Liver (tissue), 9 donors: ENCODE data around the gene DMRTC2. TPM values are rescaled to one million over a fixed set of nuclear protein-coding genes. Genes with fewer than 3 reads are reported as not detected.

Source experiments
- DNase-seq: peaks from one replicate; pipeline ENCODE4 v3.0.0-alpha.2; 2017; ENCODE audit warnings: low spot score
- H3K27ac ChIP-seq, 2 donors: one replicate each; pipeline ENCODE4 v1.7.0; 2013; ENCODE audit warnings: inconsistent platforms in 2 of 2, low read length in 2 of 2, control low read depth in 1 of 2, low read depth in 1 of 2, mild to moderate bottlenecking in 1 of 2
- H3K27me3 ChIP-seq, 4 donors: one replicate each; pipeline versions ENCODE4 v1.6.1 to v1.7.0; 2013; ENCODE audit warnings: low read length in 3 of 4, inconsistent platforms in 1 of 4, mild to moderate bottlenecking in 1 of 4, moderate library complexity in 1 of 4; ENCODE audit not compliant: control insufficient read depth in 4 of 4, insufficient read depth in 4 of 4
- H3K36me3 ChIP-seq, 4 donors: one replicate each; pipeline versions ENCODE4 v1.6.1 to v1.7.0; 2013; ENCODE audit warnings: low read length in 3 of 4, mild to moderate bottlenecking in 3 of 4, low read depth in 1 of 4, moderate library complexity in 1 of 4; ENCODE audit not compliant: control insufficient read depth in 4 of 4, insufficient read depth in 3 of 4
- H3K4me1 ChIP-seq, 4 donors: one replicate each; pipeline versions ENCODE4 v1.6.1 to v1.7.0; 2013; ENCODE audit warnings: low read length in 3 of 4, mild to moderate bottlenecking in 3 of 4, moderate library complexity in 1 of 4; ENCODE audit not compliant: control insufficient read depth in 4 of 4, insufficient read depth in 4 of 4
- H3K4me3 ChIP-seq, 3 donors: one replicate each; pipeline versions ENCODE4 v1.6.1 to v1.7.0; 2013; ENCODE audit warnings: low read length in 3 of 3, control low read depth in 1 of 3, low read depth in 1 of 3, mild to moderate bottlenecking in 1 of 3
- H3K9ac ChIP-seq, 2 donors: one replicate each; pipeline ENCODE4 v1.7.0; 2013; ENCODE audit warnings: low read length in 2 of 2, mild to moderate bottlenecking in 2 of 2, moderate library complexity in 2 of 2, control low read depth in 1 of 2, low read depth in 1 of 2
- H3K9me3 ChIP-seq, 4 donors: one replicate each; pipeline versions ENCODE4 v1.6.1 to v1.7.0; 2013; ENCODE audit warnings: low read length in 3 of 4; ENCODE audit not compliant: control insufficient read depth in 4 of 4
- ATF3 ChIP-seq: IDR thresholded peaks from 2 replicates; pipeline ENCODE4 v1.6.1; 2016; ENCODE audit warnings: antibody characterized with exemption
- CTCF ChIP-seq: fragments of 150-350 bp; IDR thresholded peaks from 2 replicates; pipeline ENCODE4 v1.5.1; 2017; ENCODE audit warnings: improper control_type of control experiment, low read depth, low read length; ENCODE audit not compliant: missing input control
- EGR1 ChIP-seq, 2 donors: IDR thresholded peaks; 2 replicates each; pipeline ENCODE4 v1.6.1; 2016 to 2018; ENCODE audit warnings: antibody characterized with exemption in 2 of 2, low read depth in 2 of 2
- HNF4A ChIP-seq, 2 donors: conservative IDR thresholded peaks; 2 replicates each; pipeline ENCODE4 v1.6.1; 2016; ENCODE audit warnings: antibody characterized with exemption in 2 of 2, mild to moderate bottlenecking in 2 of 2
- JUND ChIP-seq, 2 donors: IDR thresholded peaks; 2 replicates each; pipeline ENCODE4 v1.6.1; 2016; ENCODE audit warnings: antibody characterized with exemption in 2 of 2
- ZBTB33 ChIP-seq: IDR thresholded peaks from 2 replicates; pipeline ENCODE4 v1.6.1; 2016; ENCODE audit warnings: antibody characterized with exemption
- WGBS: extraction: QIAGEN DNeasy Blood & Tissue Kit; methylation state at CpG from one replicate; pipeline ENCODE4 v1.1.7; 2013; 5-methylcytosine and 5-hydroxymethylcytosine counted together
- polyA plus RNA-seq, 2 donors: library from polyadenylated mRNA; stranded (reverse) in 1 of 2; unstranded in 1 of 2; fragments of 200-250 nt in 1 of 2; fragments of >200 nt in 1 of 2; fragmentation: Nextera tagmentation in 1 of 2; extraction: Ambion mirVana in 1 of 2; gene quantifications; one replicate each; pipeline versions ENCODE4 v1.2.1 to v1.2.3, GENCODE V29; 2013 to 2015
- total RNA-seq, 2 donors: library from RNA; depleted of rRNA; stranded (reverse); fragments of >200 nt; gene quantifications; one replicate each; pipeline ENCODE4 v1.2.3, GENCODE V29; 2014
- TF ChIP-seq, protein P1 (sequence below): IDR thresholded peaks from 2 replicates; pipeline ENCODE4 v1.6.1; 2016; ENCODE audit warnings: antibody characterized with exemption, mild to moderate bottlenecking
- donor health status: healthy.
- donor health status: healthy.
- donor health status: healthy.
- donor health status: healthy.
- donor health status: healthy.

Gene DMRTC2
- total and polyA plus RNA-seq, 4 donors = not detected

GRCh38 chr19:41866284-41866683 is 21.4 kb downstream of the DMRTC2 start:
- Histone ChIP-seq H3K27me3 (no peaks in the 10 kb centered on the region), H3K27ac (no peak overlapping the region), H3K36me3 (peaks cover 21 to 74% (median 47%) of the 10 kb centered on the region in 4 donors), H3K9ac (no peak overlapping the region), H3K4me3 (no peak overlapping the region), H3K4me1 (peaks cover 0 to 19% (median 13%) of the 10 kb centered on the region in 4 donors), H3K9me3 (no peaks in the 10 kb centered on the region)
- 95% methylated on average over 3 of the region's 3 CpGs for WGBS
- no peak for TF ChIP-seq ZBTB33
- no peak for TF ChIP-seq EGR1 (IDR thresholded peaks at IDR 0.05; ENCODE audit: low read depth in 2 of 2)
- TF ChIP-seq ATF3 = no peak
- TF ChIP-seq, protein P1, sequence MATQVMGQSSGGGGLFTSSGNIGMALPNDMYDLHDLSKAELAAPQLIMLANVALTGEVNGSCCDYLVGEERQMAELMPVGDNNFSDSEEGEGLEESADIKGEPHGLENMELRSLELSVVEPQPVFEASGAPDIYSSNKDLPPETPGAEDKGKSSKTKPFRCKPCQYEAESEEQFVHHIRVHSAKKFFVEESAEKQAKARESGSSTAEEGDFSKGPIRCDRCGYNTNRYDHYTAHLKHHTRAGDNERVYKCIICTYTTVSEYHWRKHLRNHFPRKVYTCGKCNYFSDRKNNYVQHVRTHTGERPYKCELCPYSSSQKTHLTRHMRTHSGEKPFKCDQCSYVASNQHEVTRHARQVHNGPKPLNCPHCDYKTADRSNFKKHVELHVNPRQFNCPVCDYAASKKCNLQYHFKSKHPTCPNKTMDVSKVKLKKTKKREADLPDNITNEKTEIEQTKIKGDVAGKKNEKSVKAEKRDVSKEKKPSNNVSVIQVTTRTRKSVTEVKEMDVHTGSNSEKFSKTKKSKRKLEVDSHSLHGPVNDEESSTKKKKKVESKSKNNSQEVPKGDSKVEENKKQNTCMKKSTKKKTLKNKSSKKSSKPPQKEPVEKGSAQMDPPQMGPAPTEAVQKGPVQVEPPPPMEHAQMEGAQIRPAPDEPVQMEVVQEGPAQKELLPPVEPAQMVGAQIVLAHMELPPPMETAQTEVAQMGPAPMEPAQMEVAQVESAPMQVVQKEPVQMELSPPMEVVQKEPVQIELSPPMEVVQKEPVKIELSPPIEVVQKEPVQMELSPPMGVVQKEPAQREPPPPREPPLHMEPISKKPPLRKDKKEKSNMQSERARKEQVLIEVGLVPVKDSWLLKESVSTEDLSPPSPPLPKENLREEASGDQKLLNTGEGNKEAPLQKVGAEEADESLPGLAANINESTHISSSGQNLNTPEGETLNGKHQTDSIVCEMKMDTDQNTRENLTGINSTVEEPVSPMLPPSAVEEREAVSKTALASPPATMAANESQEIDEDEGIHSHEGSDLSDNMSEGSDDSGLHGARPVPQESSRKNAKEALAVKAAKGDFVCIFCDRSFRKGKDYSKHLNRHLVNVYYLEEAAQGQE = no peak
- no peak for DNase-seq

DNA sequence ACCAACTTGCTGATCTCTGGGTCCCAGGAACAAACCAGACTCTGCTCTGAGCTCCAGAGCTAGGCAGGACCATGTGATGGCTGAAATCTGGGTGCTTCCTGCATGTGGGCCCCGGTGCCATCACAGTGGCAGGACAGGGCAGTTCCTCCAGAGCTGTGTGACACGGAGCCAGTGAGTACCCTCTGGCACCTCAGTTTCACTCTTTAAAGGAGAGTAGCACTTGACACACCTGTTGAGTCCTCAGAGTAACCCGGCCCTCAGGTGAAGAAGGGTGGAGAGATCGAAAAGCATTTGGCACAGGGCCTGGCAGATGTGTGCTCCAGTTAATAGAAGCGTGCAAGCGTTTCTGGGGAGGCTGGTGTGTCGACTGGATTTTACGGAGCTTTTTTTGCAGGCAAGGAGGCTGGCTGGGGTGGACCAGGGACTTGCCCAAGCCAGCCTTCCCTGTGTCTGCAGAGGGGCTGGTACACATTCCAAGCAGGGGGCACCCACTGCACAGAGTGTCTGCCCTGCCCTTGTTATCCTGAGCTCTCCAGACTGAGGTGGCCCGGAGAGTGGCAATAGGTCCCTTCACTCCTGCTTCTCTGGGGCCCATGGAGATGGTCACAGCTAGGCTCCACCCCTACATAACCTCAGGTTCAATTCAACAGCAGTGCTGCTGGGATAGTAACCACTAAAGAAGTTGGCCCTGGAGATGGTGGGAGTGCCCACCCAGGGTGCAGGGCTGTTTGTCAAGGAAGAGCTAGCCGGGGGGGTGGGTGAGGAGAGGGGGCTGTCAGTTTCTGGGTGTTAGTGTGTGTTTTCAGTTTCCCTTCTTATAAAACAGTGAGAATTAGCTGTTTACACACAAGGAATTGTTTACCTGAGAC is 23.5 kb downstream of the DMRTC2 start:
- no peak for TF ChIP-seq CTCF
- TF ChIP-seq JUND (IDR thresholded peaks at IDR 0.05) = no peak
- no peak for TF ChIP-seq HNF4A (conservative IDR thresholded peaks at IDR 0.05)
- TF ChIP-seq ZBTB33 = no peak
- Histone ChIP-seq H3K9ac (no peak overlapping the region), H3K4me3 (no peak overlapping the region), H3K27me3 (no peaks in the 10 kb centered on the region), H3K27ac (no peak overlapping the region), H3K4me1 (peaks cover 0 to 19% (median 5%) of the 10 kb centered on the region in 4 donors), H3K36me3 (peaks cover 23 to 70% (median 35%) of the 10 kb centered on the region in 4 donors), H3K9me3 (no peaks in the 10 kb centered on the region)
- WGBS = 75% methylated on average over 10 of the region's 10 CpGs
- no peak for DNase-seq
